HG03520 (cell line): ENCODE measurements around the gene ACKR2.
"Not testable (repeated sequence)": the region's sequence is repeated elsewhere in the genome, so short reads cannot be mapped to it uniquely, and the experiment has no call there.

Experiments used
- ATAC-seq: cut with Tn5 transposase; IDR thresholded peaks from one replicate; pipeline ENCODE4 v1.9.1; 2021; ENCODE audit warnings: mild to moderate bottlenecking, moderate library complexity; ENCODE audit not compliant: unreplicated experiment

ACKR2 gene

DNA sequence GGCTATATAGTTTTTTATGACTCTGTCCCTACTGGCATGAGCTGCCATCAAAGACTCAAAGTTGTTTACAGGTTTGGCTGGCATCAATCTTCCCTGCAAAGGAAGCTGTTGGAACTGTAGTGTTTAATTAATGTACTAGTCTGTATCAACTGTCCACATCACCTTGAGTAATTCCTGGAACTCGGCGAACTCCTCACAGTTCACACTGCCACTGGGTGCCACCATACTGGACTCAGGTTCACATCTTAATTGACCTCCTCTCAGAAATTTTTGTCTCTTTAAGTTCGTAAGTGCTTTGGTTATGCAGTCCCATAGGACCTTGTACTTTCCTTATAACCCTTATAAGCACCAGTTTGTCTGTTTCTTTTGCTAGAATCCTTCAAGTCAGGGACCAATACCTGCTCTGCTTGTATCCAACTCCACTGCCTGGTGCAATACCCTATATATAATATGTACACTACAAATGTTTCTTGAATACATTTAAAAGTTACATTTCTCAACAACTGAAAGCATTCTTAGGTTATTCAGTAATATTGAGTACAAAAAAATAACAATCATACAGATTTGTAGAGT, 8.1 kb upstream of the ACKR2 start:
- ATAC-seq, result no peak

DNA sequence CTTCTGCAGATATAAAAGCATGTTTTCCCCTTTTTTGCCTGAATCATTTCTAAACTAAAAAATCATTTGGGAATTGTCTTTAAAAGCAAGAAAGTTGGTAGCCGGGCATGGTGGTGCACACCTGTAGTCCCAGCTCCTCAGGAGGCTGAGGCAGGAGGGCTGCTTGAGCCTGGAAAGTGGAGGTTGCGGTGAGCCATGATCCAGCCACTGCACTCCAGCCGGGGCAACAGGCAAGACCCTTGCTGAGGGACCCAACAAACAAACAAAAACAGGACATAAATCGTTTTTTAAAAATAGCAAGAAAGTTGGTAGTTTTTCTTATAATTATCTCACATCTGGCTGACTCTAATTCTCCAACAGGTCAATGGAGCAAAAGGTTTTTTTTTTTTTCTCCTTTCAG, 7.5 kb upstream of the ACKR2 start:
- ATAC-seq, result no peak

DNA sequence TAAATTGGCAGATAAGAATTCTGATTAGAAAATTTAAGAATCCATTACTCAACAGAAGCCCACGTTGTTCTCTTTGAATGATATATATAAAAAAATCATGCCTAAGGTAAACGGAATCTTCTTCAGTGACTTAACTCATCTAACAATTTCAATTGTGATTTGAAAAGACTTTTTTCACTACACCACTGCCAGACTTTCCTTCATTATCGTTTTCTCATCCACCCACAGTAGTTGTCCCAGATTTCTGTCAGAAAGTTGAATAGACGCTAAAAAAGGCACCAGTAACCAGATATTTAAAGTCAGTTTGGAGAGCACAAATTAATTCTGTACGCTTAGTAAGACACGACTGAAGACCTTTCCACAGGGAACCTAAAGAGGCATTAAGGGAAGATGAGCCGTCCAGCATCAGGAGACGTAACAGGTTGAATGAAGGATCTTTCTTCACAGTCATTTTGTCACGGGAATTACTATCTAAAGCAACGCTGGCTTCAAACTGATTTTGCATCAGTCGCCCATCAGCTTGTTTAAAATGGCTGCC, 6.3 kb upstream of the ACKR2 start:
- ATAC-seq, result no peak

DNA sequence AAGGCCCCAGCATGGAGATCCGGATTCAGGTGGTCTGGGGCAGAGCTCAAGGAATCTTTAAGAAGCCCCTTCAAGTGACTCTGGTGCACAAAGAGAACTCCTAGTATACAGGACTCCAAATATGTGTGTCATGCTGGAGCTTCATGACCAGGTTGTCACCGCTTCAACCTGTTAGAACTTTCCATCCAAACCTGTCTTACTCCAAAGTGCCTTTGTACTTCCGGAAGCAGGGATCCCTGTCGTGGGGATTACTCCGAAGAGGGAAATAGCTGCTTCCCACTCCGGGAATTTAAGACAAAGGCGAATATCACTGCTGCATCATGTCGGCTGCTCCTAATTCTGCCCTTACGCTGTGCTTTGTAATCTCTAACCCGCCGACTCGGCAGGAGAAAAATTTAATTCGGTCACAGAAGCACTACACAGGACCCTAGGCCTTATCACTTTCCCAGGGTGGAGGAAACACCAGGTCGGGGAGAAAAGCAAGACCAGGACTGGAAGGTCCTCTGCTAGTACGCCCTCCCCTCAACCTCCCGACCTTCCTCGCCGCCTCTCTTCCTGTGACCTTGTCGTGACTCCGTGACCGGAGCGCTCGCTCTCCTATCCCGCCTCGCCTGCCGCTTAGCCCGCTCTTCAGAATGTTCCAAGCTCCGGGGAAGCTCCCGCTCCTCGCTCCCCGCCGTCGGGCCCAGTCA, 5.7 kb upstream of the ACKR2 start:
- ATAC-seq, result peak; percentile 23

DNA sequence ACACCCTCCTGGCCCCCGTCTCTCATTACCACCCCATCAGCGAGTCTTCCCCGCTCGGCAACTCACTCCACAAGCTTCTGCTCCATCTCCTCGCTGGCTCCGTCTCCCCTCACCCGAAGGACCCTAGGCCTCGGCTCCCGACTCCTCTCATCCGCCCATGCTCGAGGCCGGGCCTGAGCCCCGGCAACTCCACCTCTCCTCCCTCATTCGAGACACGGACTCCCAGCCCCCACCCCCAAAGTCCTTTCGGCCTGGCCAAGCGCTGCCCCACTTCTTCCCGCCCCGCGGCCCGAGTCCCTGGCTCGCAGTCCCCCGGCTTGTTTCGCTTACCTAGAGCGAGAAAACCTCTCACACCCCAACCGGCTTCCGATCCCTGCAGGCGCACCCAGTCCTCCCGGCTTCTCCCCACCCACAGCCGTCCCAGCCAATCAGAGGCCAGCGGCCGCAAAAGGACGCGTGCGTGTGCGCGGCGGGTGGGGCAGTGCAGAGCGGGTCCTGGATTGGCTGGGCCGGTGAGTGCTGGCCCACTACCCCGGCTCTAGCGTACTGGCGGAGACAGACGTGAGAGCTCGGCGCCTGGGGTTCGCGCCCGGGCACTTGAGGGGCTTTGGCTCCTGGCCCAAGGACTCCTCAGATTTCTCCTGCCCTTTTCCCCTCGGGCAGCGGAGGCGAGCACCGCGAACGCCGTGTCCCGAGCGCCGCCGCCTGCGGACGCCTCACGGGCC, 5.0 kb upstream of the ACKR2 start, which contains the start of gene HIGD1A:
Gene HIGD1A (minus strand): TSS at position 385 of the 725 bp plus-strand sequence. CDS start 10,237 bp downstream, outside the sequence.
- ATAC-seq, result peak; percentile 98

DNA sequence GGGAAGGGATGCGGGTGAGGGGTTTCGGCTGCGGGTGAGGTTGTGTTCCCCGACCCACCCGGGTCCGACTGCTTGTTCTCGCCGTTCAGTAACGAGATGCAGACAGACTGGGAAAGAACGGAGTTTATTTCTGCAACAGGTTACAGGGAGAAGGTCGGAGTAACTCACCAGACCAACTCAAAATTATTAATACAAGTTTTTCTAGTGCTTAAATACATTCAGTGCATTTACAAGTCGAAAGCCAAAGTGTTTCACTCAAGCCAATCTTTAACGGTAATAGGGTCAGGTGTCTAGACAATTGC, 4.5 kb upstream of the ACKR2 start:
- no peak for ATAC-seq

DNA sequence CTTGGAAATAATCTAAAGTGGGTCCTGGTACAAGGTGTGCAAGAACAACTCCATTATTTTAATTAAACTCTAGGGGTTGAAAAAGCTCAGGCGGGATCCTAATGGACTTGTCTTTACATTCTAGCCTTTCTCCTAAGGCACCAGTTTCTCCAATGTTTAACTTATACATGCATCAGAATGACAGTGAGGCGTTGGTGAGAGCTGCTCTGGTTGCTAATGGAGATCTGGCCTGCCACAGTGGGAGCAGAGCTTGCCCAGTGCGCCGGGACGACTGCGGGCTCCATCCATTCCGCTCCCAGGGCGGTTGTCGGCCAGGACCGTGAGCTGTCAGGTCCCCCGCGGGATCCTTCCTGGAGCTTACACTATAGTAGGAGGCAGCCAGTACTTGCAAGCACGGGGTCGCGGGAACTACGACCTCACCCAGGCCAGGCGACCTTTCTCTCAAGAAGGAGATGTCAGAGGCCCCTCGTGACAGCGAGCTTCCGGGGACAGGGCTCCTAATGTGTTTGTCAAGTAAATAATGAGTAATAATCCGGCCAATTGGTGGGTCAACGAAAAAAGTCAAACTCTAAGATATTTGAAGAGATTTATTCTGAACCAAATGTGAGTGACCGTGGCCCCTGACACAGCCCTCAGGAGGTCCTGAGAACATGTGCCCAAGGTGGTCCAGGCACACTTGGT, 4.0 kb upstream of the ACKR2 start:
- no peak for ATAC-seq

DNA sequence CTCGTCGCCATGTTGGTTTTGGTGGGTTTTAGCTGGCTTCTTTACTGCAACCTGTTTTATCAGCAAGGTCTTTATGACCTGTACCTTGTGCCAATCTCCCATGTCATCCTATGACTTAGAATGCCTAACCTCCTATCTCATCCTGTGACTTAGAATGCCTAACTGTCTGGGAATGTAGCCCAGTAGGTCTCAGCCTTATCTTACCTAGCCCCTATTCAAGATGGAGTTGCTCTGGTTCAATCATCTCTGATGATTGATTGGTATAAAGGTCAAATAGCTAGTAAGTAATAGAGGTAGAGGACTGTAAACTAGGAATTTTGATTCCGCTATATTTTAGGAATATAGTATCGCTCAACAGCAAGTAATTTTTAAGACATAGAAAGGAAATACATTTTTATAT, 1.3 kb upstream of the ACKR2 start:
- ATAC-seq, result no peak

DNA sequence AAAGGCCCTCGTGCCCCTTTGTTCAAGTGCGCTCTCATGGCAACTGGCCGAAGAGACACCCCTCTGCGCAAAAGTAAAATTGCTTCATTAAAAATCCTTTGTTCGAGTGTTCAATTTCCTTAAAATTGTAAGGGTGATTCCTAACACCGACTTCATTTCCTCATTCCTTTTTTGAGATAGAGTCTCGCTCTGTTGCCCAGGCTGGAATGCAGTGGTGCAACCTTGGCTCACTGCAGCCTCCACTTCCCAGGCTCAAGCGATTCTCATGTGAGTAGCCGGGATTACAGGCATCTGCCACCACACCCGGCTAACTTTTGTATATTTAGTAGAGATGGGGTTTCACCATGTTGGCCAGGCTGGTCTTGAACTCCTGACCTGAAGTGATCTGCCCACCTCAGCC, 1.5 kb downstream of the ACKR2 start:
- ATAC-seq, result not testable (repeated sequence)

DNA sequence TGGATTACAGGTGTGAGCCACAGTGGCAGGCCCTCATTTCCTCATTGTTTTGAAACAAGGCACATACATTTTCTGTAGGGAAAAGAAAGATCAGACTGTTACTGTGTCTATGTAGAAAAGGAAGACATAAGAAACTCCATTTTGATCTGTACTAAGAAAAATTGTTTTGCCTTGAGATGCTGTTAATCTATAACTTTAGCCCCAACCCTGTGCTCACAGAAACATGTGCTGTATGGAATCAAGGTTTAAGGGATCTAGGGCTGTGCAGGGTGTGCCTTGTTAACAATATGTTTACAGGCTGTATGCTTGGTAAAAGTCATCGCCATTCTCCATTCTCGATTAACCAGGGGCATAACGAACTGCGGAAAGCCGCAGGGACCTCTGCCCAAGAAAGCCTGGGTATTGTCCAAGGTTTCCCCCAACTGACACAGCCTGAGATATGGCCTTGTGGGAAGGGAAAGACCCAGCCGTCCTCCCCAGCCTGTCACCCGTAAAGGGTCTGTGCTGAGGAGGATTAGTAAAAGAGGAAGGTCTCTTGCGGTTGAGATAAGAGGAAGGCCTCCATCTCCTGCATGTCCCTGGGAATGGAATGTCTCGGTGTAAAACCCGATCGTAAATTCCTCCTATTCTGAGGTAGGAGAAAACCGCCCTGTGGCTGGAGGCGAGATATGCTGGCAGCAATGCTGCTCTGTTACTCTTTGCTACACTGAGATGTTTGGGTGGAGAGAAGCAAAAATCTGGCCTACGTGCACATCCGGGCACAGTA, 2.1 kb downstream of the ACKR2 start:
- not testable (repeated sequence) for ATAC-seq

DNA sequence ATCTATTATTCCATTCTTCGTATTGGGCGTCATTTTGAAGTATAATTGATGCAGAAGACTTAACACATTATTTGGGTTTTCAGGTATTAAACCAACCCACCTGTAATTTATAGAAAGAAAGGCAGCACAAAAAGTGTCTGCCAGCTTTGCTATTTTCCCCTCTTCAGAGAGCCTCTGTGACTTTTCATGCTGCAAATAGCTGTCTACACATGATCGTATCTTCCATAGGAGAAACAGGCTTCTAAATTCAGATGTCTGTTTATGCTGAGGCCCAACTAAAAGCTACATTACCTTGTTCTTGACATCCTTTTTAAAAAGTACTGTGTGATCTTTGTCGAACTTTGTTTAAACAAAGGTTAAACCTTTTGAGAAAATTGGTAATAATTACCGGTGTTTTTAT, 5.0 kb downstream of the ACKR2 start:
- no peak for ATAC-seq

DNA sequence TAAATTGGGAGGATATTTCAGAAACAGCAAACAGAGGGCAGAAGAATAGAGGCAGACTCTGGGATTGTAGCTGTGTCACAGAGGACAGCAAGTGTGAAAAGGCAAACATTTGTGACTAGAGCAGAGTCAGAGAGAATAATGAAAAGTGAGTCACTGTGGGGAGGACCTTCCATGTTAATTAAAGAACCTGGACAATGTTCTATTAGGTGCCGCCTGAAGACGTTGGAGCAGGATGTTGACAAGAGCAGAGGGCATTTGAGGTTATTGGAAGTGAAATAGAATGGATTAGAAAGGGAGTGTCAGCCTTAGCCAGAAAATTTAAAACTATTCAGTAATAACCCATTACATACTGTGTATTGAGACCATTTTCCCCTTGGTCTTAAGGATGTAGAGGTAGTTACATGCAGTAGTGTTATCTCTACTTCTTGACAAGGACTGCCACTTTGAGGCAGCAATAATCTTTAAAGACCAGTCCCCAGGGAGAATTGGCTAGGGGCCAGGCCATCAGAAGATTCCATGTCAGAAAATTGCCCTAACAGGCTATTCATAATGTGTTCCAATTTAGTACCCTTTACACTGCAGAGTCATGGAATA, 5.8 kb downstream of the ACKR2 start:
- ATAC-seq, result no peak

DNA sequence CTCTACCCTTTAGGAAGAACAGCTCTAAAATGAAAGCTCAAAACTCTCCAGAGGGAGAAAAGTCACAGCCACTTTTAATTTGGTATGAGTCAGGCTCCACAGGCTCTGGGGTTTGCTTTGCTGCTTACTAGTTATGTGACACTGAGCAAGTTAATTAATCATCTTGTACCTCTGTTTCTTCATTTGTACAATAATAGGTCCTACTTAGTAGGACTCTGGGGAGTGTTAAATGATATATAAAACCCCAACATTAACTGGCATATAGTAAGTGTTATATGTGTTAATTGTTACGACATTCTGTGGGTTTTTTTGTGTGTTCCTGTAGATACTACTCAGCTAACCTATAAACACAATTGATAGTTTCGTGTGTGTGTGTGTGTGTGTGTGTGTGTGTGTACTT, 6.6 kb downstream of the ACKR2 start:
- no peak for ATAC-seq

DNA sequence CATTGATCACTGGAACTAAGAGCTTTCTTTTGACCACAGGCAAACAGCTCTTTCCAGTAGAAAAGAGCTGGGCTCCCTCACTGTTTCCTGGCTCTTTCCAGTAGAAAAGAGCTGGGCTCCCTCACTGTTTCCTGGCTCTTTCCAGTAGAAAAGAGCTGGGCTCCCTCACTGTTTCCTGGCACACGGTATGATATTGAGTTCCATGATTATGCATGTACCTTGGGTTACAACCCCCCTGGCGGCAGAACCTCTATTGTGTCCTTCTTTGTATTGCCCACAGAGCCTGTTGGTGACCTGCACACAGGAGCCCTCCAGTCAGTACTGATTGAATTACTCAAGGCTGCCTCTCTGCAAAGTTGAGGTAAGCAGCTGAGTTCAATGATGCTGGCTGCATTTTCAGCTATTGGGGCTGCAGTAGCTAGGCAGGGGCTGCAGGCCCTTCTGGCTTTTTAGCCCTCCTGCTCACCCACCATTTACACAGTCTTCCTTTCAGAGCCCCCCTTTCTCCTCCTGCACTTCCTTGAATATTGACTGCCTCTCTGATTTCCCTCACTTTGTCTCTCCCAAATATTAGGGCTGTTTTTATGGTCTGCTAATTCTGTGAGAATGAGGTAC, 10.2 kb downstream of the ACKR2 start:
- ATAC-seq, result no peak

DNA sequence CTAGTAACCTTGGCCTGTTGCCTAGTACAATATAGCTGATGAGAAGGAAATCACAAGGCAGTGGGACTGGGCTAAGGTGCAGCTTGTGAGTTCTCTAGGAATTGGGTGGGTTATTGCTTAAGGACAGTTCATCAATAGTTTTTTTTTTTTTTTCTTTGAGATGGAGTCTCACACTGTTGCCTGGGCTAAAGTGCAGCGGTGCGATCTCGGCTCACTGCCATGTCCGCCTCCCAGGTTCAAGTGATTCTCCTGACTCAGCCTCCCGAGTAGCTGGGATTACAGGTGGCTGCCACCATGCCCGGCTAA, 11.5 kb downstream of the ACKR2 start:
- ATAC-seq, result no peak

DNA sequence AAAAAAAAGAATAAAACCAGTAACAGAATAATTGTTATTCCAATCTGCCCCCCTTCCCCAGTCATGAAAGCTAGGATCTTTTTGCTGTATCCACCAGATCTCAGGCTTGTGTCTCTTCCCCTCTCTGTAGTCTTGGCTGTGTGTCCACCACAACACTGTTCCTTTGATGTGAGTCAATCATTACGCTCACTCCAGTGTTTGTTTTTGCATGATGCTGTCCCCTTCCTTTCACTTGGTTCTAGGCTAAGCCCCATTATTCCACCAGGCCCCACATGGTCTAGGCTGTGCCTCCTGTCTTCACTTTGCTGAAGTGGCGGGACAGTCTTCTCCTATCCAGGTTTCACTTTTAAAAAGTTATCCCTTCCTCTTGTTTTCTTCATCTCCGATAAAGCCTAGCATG, 13.6 kb downstream of the ACKR2 start:
- ATAC-seq, result no peak

DNA sequence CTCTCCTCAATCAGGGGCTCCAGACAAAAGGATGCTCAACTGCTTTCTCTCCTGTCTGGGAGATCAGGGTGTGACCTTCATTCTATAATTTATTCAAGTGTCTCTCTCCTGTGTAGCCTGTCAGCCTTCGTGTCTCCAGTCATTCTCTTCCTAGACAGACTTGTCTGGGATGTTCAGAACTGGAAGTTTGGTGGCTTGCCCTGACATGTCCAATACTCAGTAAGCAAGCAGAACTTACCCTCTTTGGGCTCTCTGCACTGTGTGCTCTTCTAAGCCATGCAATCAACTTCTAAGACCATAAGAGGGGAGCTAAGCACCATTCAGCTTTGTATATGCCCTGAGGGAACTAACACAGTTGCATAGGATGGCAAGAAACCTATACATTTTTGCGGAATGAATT, 14.1 kb downstream of the ACKR2 start:
- no peak for ATAC-seq

DNA sequence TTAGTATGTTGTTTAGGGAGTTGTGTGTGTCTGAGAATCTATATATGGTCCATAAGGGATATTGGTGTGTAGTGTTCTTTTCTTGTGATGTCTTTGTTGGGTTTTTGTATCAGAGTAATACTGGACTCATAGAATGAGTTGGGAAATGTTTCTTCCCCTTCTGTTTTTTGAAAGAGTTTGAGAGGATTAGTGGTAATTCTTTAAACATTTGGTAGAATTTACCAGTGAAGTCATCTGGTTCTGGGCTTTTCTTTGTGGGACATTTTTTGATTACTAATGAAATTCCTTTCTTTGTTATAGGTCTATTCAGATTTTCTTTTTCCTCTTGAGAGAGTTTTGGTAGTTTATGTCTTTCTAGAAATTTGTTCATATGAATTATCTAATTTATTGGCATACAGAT, 16.9 kb downstream of the ACKR2 start:
- no peak for ATAC-seq

DNA sequence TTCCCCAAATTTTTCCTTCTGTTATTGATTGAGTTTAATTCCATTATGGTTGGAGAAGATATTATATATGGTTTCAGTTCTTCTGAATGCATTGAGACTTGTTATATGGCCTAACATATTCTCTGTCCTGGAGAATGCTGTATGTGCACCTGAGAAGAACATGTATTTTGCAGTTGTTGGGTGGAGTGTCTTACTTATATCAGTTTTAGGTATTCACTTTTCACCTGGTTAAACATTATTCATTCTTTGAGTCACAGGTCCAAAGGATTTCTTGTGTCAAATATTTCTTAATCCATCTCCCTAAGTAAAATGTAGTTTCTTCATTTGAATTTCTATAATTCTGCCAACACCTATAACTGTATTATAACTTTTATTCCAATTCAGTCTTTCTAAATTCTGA, 17.8 kb downstream of the ACKR2 start:
- no peak for ATAC-seq

DNA sequence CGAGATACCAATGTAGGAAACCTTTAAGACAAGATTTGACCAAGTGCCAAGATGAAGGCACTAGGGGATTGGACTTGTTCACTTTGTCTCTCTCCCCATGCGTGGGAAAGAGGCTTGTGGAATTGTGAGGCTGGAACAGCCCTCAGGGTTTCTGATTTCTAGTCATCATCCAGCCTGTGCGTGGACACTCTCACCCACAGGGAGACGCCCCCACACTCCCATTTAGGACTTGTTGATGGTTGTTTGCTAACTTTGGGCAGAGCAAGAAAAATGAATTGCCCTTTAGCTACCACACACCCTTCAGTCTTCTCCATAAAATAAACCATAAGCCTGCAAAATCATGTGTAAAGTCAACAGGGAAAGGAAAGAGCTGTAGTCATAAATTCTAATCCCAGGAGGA, 18.4 kb downstream of the ACKR2 start:
- ATAC-seq, result no peak
